ENCODE measurements around the gene SLIT2. TPM values are rescaled to one million over a fixed set of nuclear protein-coding genes. Genes with fewer than 3 reads are reported as not detected.

SLIT2 gene
- total RNA-seq, 1 experiment from 2014 or later = 3.8 TPM

- Mint-ChIP-seq H3K4me3 (ENCODE audit: low read depth, unreplicated experiment) (no peak overlapping the region), H3K4me1 (ENCODE audit: low read depth, unreplicated experiment) (no peaks in the 10 kb centered on the region), H3K9me3 (ENCODE audit: low read depth, unreplicated experiment) (no peaks in the 10 kb centered on the region), H3K27me3 (ENCODE audit: unreplicated experiment) (no peaks in the 10 kb centered on the region), H3K27ac (ENCODE audit: unreplicated experiment) (no peak overlapping the region), H3K36me3 (ENCODE audit: insufficient read depth, unreplicated experiment) (no peaks in the 10 kb centered on the region)
- no TSS peak for BruUV-seq (replicated peaks)
- intact Hi-C loops (cut with micrococcal nuclease; ENCODE audit: unreplicated experiment) = no loop called here
- CTCF ChIA-PET = no interaction called here
- TF ChIP-seq CTCF (IDR thresholded peaks at IDR 0.05; ENCODE audit: unreplicated experiment) = no peak
- DNase-seq = no peak
These were observed 20.7 kb downstream of the SLIT2 start for GRCh38 chr4:20272411-20272872.

- TF ChIP-seq CTCF (IDR thresholded peaks at IDR 0.05; ENCODE audit: unreplicated experiment) = no peak
- Mint-ChIP-seq H3K4me1 (ENCODE audit: low read depth, unreplicated experiment) (no peaks in the 10 kb centered on the region), H3K36me3 (ENCODE audit: insufficient read depth, unreplicated experiment) (no peaks in the 10 kb centered on the region), H3K27ac (ENCODE audit: unreplicated experiment) (no peak overlapping the region), H3K9me3 (ENCODE audit: low read depth, unreplicated experiment) (no peaks in the 10 kb centered on the region), H3K4me3 (ENCODE audit: low read depth, unreplicated experiment) (no peak overlapping the region), H3K27me3 (ENCODE audit: unreplicated experiment) (no peaks in the 10 kb centered on the region)
- intact Hi-C loops (cut with micrococcal nuclease; ENCODE audit: unreplicated experiment) = no loop called here
- no TSS peak for BruUV-seq (replicated peaks)
- no peak for DNase-seq
- CTCF ChIA-PET = no interaction called here
These were observed 22.1 kb downstream of the SLIT2 start for GRCh38 chr4:20273793-20274192.

GRCh38 chr4:20276848-20277247 lies 25.1 kb downstream of the SLIT2 start:
- Mint-ChIP-seq H3K27me3 (ENCODE audit: unreplicated experiment) (no peaks in the 10 kb centered on the region), H3K36me3 (ENCODE audit: insufficient read depth, unreplicated experiment) (no peaks in the 10 kb centered on the region), H3K27ac (ENCODE audit: unreplicated experiment) (no peak overlapping the region), H3K4me1 (ENCODE audit: low read depth, unreplicated experiment) (no peaks in the 10 kb centered on the region), H3K9me3 (ENCODE audit: low read depth, unreplicated experiment) (no peaks in the 10 kb centered on the region), H3K4me3 (ENCODE audit: low read depth, unreplicated experiment) (no peak overlapping the region)
- DNase-seq = no peak
- no TSS peak for BruUV-seq (replicated peaks)
- intact Hi-C loops (cut with micrococcal nuclease; ENCODE audit: unreplicated experiment) = no loop called here
- CTCF ChIA-PET = no interaction called here
- no peak for TF ChIP-seq CTCF (IDR thresholded peaks at IDR 0.05; ENCODE audit: unreplicated experiment)

GRCh38 chr4:20278195-20278594 lies 26.5 kb downstream of the SLIT2 start:
- intact Hi-C loops (cut with micrococcal nuclease; ENCODE audit: unreplicated experiment) = no loop called here
- no peak for TF ChIP-seq CTCF (IDR thresholded peaks at IDR 0.05; ENCODE audit: unreplicated experiment)
- Mint-ChIP-seq H3K36me3 (ENCODE audit: insufficient read depth, unreplicated experiment) (no peaks in the 10 kb centered on the region), H3K27me3 (ENCODE audit: unreplicated experiment) (no peaks in the 10 kb centered on the region), H3K4me1 (ENCODE audit: low read depth, unreplicated experiment) (no peaks in the 10 kb centered on the region), H3K4me3 (ENCODE audit: low read depth, unreplicated experiment) (no peak overlapping the region), H3K9me3 (ENCODE audit: low read depth, unreplicated experiment) (no peaks in the 10 kb centered on the region), H3K27ac (ENCODE audit: unreplicated experiment) (no peak overlapping the region)
- DNase-seq = no peak
- CTCF ChIA-PET = no interaction called here
- no TSS peak for BruUV-seq (replicated peaks)

Measured in Calu3 (cell line).